Smooth muscle cell (in vitro differentiated cells): ENCODE results near the gene AMELX. TPM values are rescaled to one million over a fixed set of nuclear protein-coding genes. Genes with fewer than 3 reads are reported as not detected.

Source experiments
- DNase-seq: peaks from one replicate; lab custom pipeline; 2025; ENCODE audit not compliant: unreplicated experiment; lab: John Stamatoyannopoulos, UW
- H2AFZ ChIP-seq: fragments of 200-600 bp; sonication (generic); 2 replicates; pipeline ENCODE4 v1.6.0; 2016; ENCODE audit warnings: antibody characterized with exemption, low read depth, mild to moderate bottlenecking
- H3F3A ChIP-seq: fragments of 200-600 bp; sonication (generic); 2 replicates; pipeline ENCODE4 v1.6.0; 2017; ENCODE audit warnings: antibody characterized with exemption, low read depth
- H3K27ac ChIP-seq: fragments of 200-600 bp; sonication (generic); 2 replicates; pipeline ENCODE4 v1.5.1; 2016; ENCODE audit warnings: low read depth, mild to moderate bottlenecking
- H3K27me3 ChIP-seq: fragments of 200-600 bp; sonication (generic); 2 replicates; pipeline ENCODE4 v1.6.1; 2016; ENCODE audit warnings: low read depth, mild to moderate bottlenecking
- H3K36me3 ChIP-seq: fragments of 200-600 bp; sonication (generic); 2 replicates; pipeline ENCODE4 v1.5.1; 2016; ENCODE audit warnings: low read depth
- H3K4me1 ChIP-seq: fragments of 200-600 bp; sonication (generic); 2 replicates; pipeline ENCODE4 v1.5.1; 2016; ENCODE audit warnings: low read depth
- H3K4me2 ChIP-seq: fragments of 200-600 bp; sonication (generic); 2 replicates; pipeline ENCODE4 v1.6.0; 2016; ENCODE audit warnings: mild to moderate bottlenecking
- H3K4me3 ChIP-seq: fragments of 200-600 bp; sonication (generic); 2 replicates; pipeline ENCODE4 v1.5.1; 2016; ENCODE audit warnings: mild to moderate bottlenecking
- H3K79me2 ChIP-seq: fragments of 200-600 bp; sonication (generic); 2 replicates; pipeline ENCODE4 v1.6.0; 2016; ENCODE audit warnings: low read depth, mild to moderate bottlenecking
- H3K9ac ChIP-seq: fragments of 200-600 bp; sonication (generic); 2 replicates; pipeline ENCODE4 v1.6.0; 2016; ENCODE audit warnings: low read depth
- H3K9me3 ChIP-seq: fragments of 200-600 bp; sonication (generic); replicated peaks from 2 replicates; pipeline ENCODE4 v1.5.1; 2016; ENCODE audit warnings: low read depth
- H4K20me1 ChIP-seq: fragments of 200-600 bp; sonication (generic); 2 replicates; pipeline ENCODE4 v1.6.0; 2016; ENCODE audit warnings: low read depth
- WGBS: methylation state at CpG from one replicate; pipeline ENCODE4 v1.1.7; 2016; ENCODE audit warnings: low lambda C conversion rate; 5-methylcytosine and 5-hydroxymethylcytosine counted together
- polyA plus RNA-seq: library from polyadenylated mRNA; unstranded; fragments of >200 nt; fragmentation: Nextera tagmentation; extraction: Ambion mirVana; gene quantifications from 2 replicates; pipeline ENCODE4 v1.2.1, GENCODE V29; 2016
- total RNA-seq: library from RNA; depleted of rRNA; stranded (reverse); fragments of >200 nt; gene quantifications from 2 replicates; pipeline ENCODE4 v1.2.3, GENCODE V29; 2014
- TF ChIP-seq, protein P1 (sequence below): fragments of 200-600 bp; sonication (generic); IDR thresholded peaks from 2 replicates; pipeline ENCODE4 v1.5.1; 2017; ENCODE audit warnings: borderline replicate concordance, mild to moderate bottlenecking, antibody characterized with exemption; ENCODE audit not compliant: insufficient read depth, poor library complexity, severe bottlenecking

The AMELX gene
- total and polyA plus RNA-seq, 2 experiments from 2014 or later: not detected

DNA sequence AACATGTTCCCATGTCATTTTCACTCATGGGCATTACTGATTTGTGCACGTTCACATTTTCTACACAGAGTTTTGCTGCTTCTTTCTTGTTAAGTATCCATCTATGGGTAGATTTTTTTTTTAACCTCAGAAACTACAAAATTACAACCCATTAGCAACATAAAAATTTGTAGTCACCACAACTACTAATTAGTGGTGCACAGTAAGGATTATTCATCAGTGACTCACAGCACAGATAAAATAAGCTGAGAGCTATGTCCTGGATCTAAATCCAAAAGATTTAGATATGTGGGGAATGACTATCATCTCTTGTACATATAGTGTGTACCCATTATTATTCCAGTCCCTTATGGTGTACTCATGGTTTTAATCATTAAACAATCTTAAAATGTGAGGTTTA lies 19.7 kb upstream of the AMELX start:
- H3K36me3 ChIP-seq: no peaks in the 10 kb centered on the region
- no peaks in the 10 kb centered on the region for H3K4me1 ChIP-seq
- TF ChIP-seq, protein P1, sequence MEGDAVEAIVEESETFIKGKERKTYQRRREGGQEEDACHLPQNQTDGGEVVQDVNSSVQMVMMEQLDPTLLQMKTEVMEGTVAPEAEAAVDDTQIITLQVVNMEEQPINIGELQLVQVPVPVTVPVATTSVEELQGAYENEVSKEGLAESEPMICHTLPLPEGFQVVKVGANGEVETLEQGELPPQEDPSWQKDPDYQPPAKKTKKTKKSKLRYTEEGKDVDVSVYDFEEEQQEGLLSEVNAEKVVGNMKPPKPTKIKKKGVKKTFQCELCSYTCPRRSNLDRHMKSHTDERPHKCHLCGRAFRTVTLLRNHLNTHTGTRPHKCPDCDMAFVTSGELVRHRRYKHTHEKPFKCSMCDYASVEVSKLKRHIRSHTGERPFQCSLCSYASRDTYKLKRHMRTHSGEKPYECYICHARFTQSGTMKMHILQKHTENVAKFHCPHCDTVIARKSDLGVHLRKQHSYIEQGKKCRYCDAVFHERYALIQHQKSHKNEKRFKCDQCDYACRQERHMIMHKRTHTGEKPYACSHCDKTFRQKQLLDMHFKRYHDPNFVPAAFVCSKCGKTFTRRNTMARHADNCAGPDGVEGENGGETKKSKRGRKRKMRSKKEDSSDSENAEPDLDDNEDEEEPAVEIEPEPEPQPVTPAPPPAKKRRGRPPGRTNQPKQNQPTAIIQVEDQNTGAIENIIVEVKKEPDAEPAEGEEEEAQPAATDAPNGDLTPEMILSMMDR: no peak
- DNase-seq: no peak
- no peak overlapping the region for H3K4me3 ChIP-seq
- H3K4me2 ChIP-seq: no peak overlapping the region
- H3K27me3 ChIP-seq: no peaks in the 10 kb centered on the region
- 28% methylated on average over 1 of the region's 1 CpG for WGBS
- no peaks in the 10 kb centered on the region for H3K79me2 ChIP-seq
- no peaks in the 10 kb centered on the region for H4K20me1 ChIP-seq
- no peaks in the 10 kb centered on the region for H3F3A ChIP-seq
- no peak overlapping the region for H3K27ac ChIP-seq
- H3K9me3 ChIP-seq: no peaks in the 10 kb centered on the region
- H2AFZ ChIP-seq: no peak overlapping the region
- H3K9ac ChIP-seq: no peak overlapping the region

DNA sequence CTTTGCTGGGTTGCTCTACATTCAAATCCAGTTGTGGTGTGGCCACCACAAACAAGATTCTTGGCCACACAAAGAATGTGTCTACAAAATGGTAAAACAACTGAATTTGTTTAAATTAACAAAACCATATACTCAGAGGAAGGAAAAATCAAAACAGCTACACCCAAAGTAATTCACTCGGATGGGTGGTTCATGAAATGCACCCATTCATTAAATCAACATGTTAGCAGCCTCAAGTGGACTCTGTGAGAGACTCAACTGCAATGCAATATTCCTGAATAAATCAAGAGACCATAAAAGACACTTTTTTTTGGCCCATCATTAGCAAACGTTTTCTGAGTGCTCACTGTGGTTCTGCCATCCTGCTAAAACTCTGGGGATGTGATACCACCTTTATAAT lies 11.2 kb upstream of the AMELX start:
- no peaks in the 10 kb centered on the region for H3K36me3 ChIP-seq
- no peaks in the 10 kb centered on the region for H3K27me3 ChIP-seq
- no peak overlapping the region for H3K4me3 ChIP-seq
- H3K27ac ChIP-seq: no peak overlapping the region
- no peaks in the 10 kb centered on the region for H4K20me1 ChIP-seq
- H3K4me2 ChIP-seq: no peak overlapping the region
- H2AFZ ChIP-seq: no peak overlapping the region
- DNase-seq: no peak
- no peaks in the 10 kb centered on the region for H3K9me3 ChIP-seq
- no peaks in the 10 kb centered on the region for H3F3A ChIP-seq
- 28% methylated on average over 2 of the region's 2 CpGs for WGBS
- H3K9ac ChIP-seq: no peak overlapping the region
- H3K79me2 ChIP-seq: no peaks in the 10 kb centered on the region
- TF ChIP-seq, protein P1: no peak
- H3K4me1 ChIP-seq: no peaks in the 10 kb centered on the region

DNA sequence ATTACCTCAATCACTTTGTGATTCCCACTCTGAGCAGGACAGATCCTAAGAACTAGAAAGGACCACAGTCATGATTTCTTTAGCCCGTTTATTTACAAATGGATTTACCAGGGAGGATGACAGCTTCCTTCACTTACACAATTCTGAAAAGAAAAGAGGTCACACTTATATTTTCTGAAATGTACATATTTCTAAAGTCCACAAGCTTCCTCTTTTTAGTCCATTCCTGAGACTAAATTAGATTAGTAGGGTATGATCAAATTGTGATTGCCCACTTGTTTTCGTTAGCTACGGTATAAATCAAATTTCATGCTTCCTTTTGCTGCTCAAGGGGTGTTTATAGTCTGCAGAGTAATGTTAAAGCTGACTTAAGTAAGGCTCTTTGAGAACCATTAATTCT lies 7.6 kb upstream of the AMELX start:
- Histone ChIP-seq H3K36me3 (no peaks in the 10 kb centered on the region), H3K4me3 (no peak overlapping the region), H3K4me2 (no peak overlapping the region), H3K9me3 (no peaks in the 10 kb centered on the region), H3F3A (no peaks in the 10 kb centered on the region), H3K27me3 (no peaks in the 10 kb centered on the region), H3K27ac (no peak overlapping the region), H3K9ac (no peak overlapping the region), H4K20me1 (no peaks in the 10 kb centered on the region), H3K79me2 (no peaks in the 10 kb centered on the region), H3K4me1 (no peaks in the 10 kb centered on the region), H2AFZ (no peak overlapping the region)
- TF ChIP-seq, protein P1: no peak
- DNase-seq: no peak
- 86% methylated on average over 3 of the region's 3 CpGs for WGBS

DNA sequence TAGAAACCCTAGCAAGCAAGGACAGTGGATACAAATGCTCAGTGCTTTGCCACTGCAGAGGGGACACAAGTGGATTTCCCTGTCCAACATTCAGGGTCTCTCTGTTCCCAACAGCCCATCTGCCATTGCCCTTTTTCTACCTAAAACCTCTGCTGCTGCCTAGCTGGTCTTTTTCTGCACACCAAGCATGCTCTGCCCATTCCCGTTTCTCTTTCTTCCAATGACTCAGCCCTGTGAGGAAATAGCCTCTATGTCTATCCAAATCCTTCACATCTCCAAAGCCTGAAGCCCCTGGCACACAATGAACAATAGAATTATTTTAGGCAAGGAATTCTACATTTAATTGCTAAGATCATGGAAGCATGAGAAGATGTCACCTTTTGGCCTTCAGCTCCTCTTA lies 5.7 kb upstream of the AMELX start:
- H3K4me2 ChIP-seq: no peak overlapping the region
- H4K20me1 ChIP-seq: no peaks in the 10 kb centered on the region
- no peaks in the 10 kb centered on the region for H3F3A ChIP-seq
- no peak for DNase-seq
- H3K9me3 ChIP-seq: no peaks in the 10 kb centered on the region
- H3K79me2 ChIP-seq: no peaks in the 10 kb centered on the region
- no peak overlapping the region for H2AFZ ChIP-seq
- no peaks in the 10 kb centered on the region for H3K27me3 ChIP-seq
- TF ChIP-seq, protein P1: no peak
- H3K9ac ChIP-seq: no peak overlapping the region
- no peaks in the 10 kb centered on the region for H3K36me3 ChIP-seq
- H3K4me3 ChIP-seq: no peak overlapping the region
- 52% methylated on average over 1 of the region's 1 CpG for WGBS
- no peak overlapping the region for H3K27ac ChIP-seq
- no peaks in the 10 kb centered on the region for H3K4me1 ChIP-seq
